NCI-H128 (cell line): ENCODE measurements around the gene SPOCK3.
"Not testable (repeated sequence)": the region's sequence is repeated elsewhere in the genome, so short reads cannot be mapped to it uniquely, and the experiment has no call there.

ENCODE experiments used
- DNase-seq: peaks from one replicate; lab custom pipeline; 2025; ENCODE audit not compliant: unreplicated experiment; lab: John Stamatoyannopoulos, UW

SPOCK3 gene

DNA sequence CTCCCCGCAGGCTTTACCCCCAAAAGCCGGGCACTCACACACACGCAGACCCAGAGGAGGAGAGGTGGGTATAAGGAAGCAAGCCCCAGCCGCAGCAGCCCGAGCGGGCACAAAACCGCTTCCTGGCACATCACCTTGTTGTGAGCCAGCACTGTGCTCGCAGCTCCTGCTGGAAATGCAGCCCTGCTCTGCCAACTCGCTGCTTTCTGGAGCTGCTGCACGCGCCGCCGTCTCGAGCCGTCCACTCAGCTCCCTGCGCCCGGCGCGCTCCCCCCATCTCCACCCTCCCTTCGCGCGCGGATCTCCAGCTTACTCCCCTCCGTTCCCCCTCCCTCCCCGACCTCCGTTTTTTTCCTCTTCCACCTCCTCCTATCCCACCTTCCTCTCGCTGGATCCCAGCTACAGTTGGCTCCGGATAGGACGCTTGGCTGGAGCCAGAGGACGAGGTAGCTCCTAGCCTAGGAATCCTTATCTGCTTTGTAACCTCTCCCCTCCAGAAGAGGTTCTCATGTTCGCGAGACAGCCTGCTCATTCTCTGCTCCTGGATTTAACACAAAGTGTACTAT is at the start of gene SPOCK3:
Gene SPOCK3 (minus strand): TSS at position 179 of the 566 bp plus-strand sequence.
- DNase-seq: no peak

DNA sequence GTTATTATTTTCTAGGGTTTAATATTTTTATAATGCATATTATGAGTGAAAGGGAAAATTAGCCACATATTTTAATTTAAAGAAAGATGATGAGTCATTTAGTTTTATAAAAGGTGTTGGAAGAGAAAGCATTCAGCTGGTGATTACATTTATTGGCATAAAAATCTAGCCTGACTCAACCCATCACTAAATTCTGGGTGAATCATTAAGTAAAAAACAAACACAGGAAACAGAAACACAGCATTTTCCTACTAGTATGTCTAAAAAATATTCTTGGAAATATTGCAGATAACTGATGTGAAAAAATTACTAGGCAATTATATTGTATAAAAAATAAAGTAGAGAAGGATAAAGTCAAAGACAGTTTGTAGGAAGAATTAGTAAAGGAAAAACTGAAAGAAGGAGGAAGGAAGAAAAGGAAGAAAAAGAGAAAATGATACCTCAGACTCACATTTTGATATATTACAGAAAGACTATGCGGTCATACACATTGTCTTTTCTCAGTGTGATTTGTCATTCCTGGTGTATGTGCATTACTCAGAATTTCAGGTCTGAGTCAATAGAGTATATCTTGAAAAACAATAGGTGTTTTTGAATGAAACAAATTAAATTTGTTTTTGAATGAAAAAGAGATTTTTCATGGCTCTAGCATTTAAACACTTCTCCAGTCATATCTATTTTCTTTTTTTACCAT is 48.0 kb upstream of the SPOCK3 start:
- no peak for DNase-seq

DNA sequence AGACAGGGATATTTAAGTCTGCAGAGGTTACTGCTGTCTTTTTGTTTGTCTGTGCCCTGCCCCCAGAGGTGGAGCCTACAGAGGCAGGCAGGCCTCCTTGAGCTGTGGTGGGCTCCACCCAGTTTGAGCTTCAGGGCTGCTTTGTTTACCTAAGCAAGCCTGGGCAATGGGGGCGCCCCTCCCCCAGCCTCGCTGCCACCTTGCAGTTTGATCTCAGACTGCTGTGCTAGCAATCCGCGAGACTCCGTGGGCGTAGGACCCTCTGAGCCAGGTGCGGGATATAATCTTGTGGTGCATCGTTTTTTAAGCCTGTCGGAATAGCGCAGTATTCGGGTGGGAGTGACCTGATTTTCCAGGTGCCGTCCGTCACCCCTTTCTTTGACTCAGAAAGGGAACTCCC is 47.3 kb upstream of the SPOCK3 start:
- DNase-seq: not testable (repeated sequence)

GRCh38 chr4:167274351-167274750 is 40.1 kb upstream of the SPOCK3 start:
- DNase-seq: no peak

DNA sequence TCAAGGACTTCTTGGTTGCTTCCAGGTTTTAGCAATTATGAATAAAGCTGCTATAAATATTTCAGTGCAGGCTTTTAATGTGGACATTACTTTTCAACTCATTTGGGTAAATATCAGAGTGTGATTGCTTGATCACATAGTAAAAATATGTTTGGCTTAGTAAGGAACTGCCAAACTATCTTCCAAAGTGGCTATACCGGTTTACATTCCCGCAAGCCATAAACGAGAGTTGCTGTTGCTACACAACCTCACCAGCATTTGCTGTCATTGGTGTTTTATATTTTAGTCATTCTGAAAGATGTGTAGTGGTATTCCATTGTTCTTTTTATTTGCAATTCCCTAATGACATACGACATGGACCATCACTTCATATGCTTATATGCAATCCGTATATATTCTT is 30.9 kb upstream of the SPOCK3 start:
- DNase-seq: no peak

DNA sequence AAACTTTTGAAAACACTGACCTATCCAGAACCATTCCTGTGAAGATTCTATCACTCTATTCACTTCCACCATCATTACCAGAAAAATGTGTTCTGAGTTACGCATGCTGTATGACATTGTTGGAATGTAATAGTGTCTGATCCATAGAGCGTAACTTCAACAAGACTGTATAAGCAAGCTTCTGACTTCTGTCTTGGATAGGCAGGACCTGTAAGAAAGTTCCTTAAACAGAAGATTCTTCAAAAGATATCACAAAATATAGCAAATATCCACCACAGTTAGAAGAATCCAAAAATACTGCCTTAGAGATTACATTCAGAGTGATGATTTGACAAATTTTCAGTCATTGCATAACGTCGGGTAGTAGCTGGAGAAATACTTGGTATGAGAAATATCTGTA is 14.0 kb upstream of the SPOCK3 start:
- no peak for DNase-seq

- no peak for DNase-seq
Measured at GRCh38 chr4:167239627-167240026, 5.3 kb upstream of the SPOCK3 start.

DNA sequence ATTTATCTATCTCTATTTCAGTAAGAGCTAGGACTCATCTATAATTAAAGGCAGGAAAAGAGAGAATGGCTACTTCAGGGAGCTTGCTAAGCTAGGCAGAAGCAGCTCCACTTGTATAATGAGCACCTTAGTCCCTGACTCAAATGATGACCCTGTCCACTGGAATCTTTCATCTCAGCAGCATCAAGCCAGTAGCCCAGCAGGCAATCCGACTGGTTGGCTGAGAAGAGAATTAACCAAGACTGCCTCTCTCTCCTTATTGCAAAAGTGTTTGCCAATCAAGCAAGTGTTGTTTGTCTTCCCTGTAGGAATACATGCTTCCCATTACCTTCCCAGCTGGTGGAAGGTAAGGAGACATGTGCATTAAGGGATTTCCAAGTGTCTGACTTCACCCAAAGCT is 3.9 kb upstream of the SPOCK3 start:
- no peak for DNase-seq

GRCh38 chr4:167233685-167234315 is 494 bp downstream of the SPOCK3 start:
- no peak for DNase-seq

DNA sequence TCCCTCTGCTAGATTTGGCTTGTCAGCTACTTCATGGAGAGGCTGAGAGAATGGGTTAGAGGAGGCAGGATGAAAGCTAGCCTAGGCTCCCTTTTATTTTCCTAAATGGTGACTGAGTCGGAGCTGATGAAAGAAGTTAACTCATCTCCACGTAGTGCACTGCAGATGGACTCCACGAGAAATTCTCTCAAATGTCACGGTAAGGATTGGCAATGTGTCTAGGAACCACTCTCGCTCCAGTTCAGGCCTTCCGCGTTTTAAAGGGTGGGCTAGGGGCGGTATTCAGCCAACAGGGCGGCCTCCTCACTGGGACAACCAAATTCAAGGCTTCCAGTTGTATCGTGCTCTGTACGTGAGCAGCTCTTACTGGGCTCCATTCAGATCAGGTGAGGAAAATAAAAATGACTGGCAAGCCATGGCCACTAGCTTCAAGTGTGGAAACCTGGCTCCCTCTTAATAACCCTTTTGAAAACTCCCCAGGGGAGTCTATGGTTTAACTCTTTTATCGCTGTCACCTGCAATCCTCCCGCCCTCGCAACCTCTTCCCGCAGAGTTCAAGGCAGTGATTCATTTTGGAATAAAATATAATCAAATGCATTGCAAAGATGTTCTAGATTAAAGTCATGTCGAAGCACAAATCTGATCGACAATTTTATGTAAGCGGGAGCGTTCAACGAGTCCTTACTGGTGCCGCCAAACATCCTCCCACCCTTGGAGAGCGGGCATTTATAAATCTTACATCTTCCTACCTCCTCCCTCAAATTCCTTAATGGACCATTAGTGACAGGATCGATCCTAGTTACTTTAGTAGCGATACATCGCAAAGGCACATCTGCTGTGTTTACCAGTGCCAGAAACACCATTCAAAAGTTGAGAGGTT is 1.2 kb downstream of the SPOCK3 start:
- no peak for DNase-seq

GRCh38 chr4:167230744-167231143 is 3.5 kb downstream of the SPOCK3 start:
- no peak for DNase-seq

GRCh38 chr4:167222099-167222498 is 12.2 kb downstream of the SPOCK3 start:
- no peak for DNase-seq

- DNase-seq: no peak
Measured at GRCh38 chr4:167221084-167221483, 13.2 kb downstream of the SPOCK3 start.

DNA sequence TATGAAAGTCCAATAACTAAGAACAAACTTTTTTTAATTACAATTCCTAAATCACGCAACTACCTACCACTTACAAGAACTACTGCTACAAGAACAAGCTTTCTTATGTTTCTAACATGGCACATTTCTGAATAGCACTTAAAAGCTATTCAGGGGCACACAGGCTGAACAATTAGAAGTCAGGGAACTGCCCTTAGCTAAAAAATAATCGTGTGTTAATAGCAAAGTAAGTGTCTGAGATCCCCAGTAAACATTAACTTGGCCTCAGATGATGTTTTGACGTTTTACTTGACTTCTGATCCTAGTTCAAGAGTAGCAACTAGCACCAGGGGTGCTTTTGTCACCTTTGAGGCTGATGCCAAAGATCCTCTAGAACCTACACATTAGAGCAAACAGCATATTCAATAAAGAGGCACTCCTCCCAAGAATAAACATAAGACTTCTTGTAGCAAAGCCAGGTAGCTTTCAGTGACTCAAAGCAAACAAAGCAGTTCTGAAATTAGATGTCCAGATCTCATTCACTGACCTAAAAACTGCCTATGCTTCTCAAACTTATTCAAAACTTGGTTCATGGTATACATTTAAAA is 16.2 kb downstream of the SPOCK3 start:
- DNase-seq: no peak

- no peak for DNase-seq
Measured at GRCh38 chr4:167216783-167217182, 17.5 kb downstream of the SPOCK3 start.

- no peak for DNase-seq
Measured at GRCh38 chr4:167210166-167210565, 24.1 kb downstream of the SPOCK3 start.

- DNase-seq: no peak
Measured at GRCh38 chr4:167196344-167197012, 37.8 kb downstream of the SPOCK3 start.

- DNase-seq: no peak
Measured at GRCh38 chr4:167190379-167190778, 43.9 kb downstream of the SPOCK3 start.

DNA sequence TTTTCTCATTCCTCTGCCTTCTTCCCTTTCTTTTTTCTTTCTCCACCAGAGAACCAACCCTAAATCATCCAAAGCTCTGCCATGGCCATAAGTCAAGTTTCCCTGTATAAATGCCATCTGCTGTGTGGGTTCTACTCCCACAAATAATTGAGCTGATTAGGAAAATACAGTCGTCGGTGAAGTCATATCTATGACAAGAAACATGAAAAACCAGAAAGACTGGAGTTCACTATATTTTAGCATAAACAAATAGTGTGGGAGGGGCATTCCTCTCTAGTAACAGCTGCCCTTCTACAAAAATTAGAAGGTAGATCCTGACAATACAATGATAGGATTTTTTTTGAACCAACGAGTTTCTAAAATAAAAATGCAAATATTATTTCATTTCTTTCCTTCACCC is 48.8 kb downstream of the SPOCK3 start:
- DNase-seq: no peak

DNA sequence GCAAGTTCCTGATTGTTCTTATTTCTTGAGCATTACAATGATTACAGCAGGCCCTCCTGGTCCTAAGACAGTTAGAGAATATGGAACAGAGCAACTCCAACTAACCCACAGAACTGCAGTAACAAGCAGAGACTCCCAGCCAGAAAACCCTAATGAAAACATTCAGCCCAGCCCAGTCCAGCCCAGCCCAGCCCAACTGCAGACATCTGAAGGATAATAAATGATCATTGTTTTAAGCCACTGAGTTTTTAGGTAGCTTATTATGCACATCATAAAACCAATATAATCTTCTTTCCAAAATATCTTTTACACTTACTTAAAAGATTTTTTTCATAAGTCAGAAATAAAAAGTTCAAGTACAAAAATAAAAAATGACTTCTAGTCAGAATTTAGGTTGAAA is 51.3 kb downstream of the SPOCK3 start:
- DNase-seq: no peak

GRCh38 chr4:167177925-167178324 is 56.4 kb downstream of the SPOCK3 start:
- no peak for DNase-seq
